Gastrocnemius medialis (tissue), 4 donors: Measurements from ENCODE around the gene KRT14. TPM values are rescaled to one million over a fixed set of nuclear protein-coding genes. Genes with fewer than 3 reads are reported as not detected.
"Not testable (repeated sequence)": the region's sequence is repeated elsewhere in the genome, so short reads cannot be mapped to it uniquely, and the experiment has no call there.

ENCODE experiments used
- ATAC-seq, 2 donors: fragments of 150-250 bp; one replicate each; pipeline ENCODE4 v1.9.1; 2016
- DNase-seq, 2 donors: peaks; one replicate each; pipeline ENCODE4 v3.0.0-alpha.2; 2019
- H3K27ac ChIP-seq, 4 donors: fragments of 200-600 bp; sonication (generic); 1 replicate in 1 of 4; 2 replicates in 3 of 4; pipeline ENCODE4 v1.5.1; 2016 to 2018; ENCODE audit warnings: mild to moderate bottlenecking in 2 of 4, moderate library complexity in 1 of 4
- H3K27me3 ChIP-seq, 3 donors: fragments of 200-600 bp; sonication (generic) in 2 of 3; 1 replicate in 1 of 3; 2 replicates in 2 of 3; pipeline versions ENCODE4 v1.5.1 to v1.6.0; 2016 to 2019; ENCODE audit warnings: mild to moderate bottlenecking in 1 of 3, moderate library complexity in 1 of 3
- H3K36me3 ChIP-seq, 2 donors: fragments of 200-600 bp; sonication (generic) in 1 of 2; one replicate each; pipeline ENCODE4 v1.5.1; 2017 to 2018
- H3K4me1 ChIP-seq, 2 donors: fragments of 200-600 bp; sonication (generic) in 1 of 2; one replicate each; pipeline ENCODE4 v1.5.1; 2016 to 2017; ENCODE audit warnings: mild to moderate bottlenecking in 2 of 2
- H3K4me3 ChIP-seq, 4 donors: fragments of 200-600 bp; sonication (generic) in 3 of 4; 1 replicate in 1 of 4; 2 replicates in 3 of 4; pipeline ENCODE4 v1.5.1; 2016 to 2019; ENCODE audit warnings: mild to moderate bottlenecking in 2 of 4
- H3K9me3 ChIP-seq, 3 donors: fragments of 200-600 bp; sonication (generic) in 2 of 3; 1 replicate in 1 of 3; 2 replicates in 2 of 3; pipeline ENCODE4 v1.5.1; 2016 to 2019
- POLR2A ChIP-seq, 2 donors: fragments of 450-650 bp; IDR thresholded peaks; one replicate each; pipeline ENCODE4 v1.6.1; 2017; ENCODE audit warnings: antibody characterized with exemption in 2 of 2, mild to moderate bottlenecking in 2 of 2, moderate library complexity in 2 of 2
- in situ Hi-C, 4 donors: fragments of 200-750 bp; cut with MboI; loops; one replicate each; pipeline versions ENCODE4 v1.15.0 to v1.8.0; 2017; ENCODE audit warnings: low sequenced_read_pairs in 4 of 4
- intact Hi-C: fragments of 100-400 bp; cut with DNase I; formaldehyde crosslinking; loops from one replicate; pipeline ENCODE4 v1.15.1; 2023; ENCODE audit warnings: low total_unique reads
- total RNA-seq, 4 donors: library from RNA; depleted of rRNA; stranded (reverse); fragments of >200 nt; gene quantifications; one replicate each; pipeline versions ENCODE4 v1.1.0 to v1.2.3, GENCODE V29; 2016
- TF ChIP-seq, protein P1 (sequence below), 5 experiments: fragments of 450-650 bp in 3 of 5; fragments of 200-600 bp in 2 of 5; sonication (generic) in 2 of 5; IDR thresholded peaks in 4 of 5; conservative IDR thresholded peaks in 1 of 5; 1 replicate in 4 of 5; 2 replicates in 1 of 5; pipeline ENCODE4 v1.5.1; 2016 to 2019; ENCODE audit warnings: antibody characterized with exemption in 5 of 5, mild to moderate bottlenecking in 3 of 5, moderate library complexity in 3 of 5

The KRT14 gene
- total RNA-seq, 4 donors from 2014 or later = not detected

DNA sequence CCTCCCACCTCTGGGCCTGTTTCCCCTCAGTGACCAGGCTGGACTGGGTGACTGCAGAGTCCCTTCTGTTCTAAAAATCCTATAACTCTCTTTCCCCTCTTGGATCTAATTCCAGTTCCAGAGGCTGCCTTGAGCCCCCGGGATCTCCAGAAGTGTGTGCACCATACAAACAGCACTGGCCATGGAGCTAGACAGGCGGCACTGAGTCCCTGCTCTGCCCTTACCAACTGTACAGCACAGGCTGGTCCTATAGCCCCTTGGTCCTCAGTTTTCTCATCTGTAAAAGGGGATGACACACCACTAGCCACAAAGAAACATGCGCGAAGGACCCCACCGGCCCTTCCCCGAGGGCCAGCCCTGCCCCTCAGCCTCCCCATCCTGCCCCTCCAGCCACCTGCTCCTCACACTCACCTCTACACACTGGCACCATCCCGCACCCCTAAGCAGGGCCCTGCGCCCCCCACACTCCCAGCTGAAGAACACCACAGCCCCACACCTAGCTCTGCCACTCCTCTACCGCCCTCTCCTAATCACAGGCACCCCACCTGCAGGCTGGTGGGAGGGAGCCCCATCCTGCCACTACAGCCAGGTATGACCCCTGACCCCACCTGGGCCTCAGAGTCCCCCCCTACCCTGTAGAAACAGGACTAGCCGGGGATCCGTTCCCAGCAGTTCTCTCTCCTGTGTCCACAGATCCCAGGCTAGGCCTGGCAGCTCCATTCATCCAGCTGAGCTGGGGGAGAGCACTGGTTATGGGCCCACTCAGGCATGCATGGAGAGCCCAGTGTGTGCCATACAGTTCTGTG lies 26.8 kb upstream of the KRT14 start:
- Histone ChIP-seq H3K4me3 (no peak overlapping the region), H3K36me3 (no peaks in the 10 kb centered on the region), H3K27me3 (peaks cover 0 to 3% (median 0%) of the 10 kb centered on the region in 3 donors), H3K27ac (no peak overlapping the region), H3K9me3 (no peaks in the 10 kb centered on the region), H3K4me1 (no peaks in the 10 kb centered on the region)
- intact Hi-C loops (no loop called here), in situ Hi-C loops (no loop called here)
- DNase-seq (no peak), ATAC-seq (no peak)
- TF ChIP-seq, protein P1, sequence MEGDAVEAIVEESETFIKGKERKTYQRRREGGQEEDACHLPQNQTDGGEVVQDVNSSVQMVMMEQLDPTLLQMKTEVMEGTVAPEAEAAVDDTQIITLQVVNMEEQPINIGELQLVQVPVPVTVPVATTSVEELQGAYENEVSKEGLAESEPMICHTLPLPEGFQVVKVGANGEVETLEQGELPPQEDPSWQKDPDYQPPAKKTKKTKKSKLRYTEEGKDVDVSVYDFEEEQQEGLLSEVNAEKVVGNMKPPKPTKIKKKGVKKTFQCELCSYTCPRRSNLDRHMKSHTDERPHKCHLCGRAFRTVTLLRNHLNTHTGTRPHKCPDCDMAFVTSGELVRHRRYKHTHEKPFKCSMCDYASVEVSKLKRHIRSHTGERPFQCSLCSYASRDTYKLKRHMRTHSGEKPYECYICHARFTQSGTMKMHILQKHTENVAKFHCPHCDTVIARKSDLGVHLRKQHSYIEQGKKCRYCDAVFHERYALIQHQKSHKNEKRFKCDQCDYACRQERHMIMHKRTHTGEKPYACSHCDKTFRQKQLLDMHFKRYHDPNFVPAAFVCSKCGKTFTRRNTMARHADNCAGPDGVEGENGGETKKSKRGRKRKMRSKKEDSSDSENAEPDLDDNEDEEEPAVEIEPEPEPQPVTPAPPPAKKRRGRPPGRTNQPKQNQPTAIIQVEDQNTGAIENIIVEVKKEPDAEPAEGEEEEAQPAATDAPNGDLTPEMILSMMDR (IDR thresholded peaks at IDR 0.05 in 4 of 5, conservative IDR thresholded peaks at IDR 0.05 in 1 of 5) = no peak
- no peak for TF ChIP-seq POLR2A (IDR thresholded peaks at IDR 0.05)

DNA sequence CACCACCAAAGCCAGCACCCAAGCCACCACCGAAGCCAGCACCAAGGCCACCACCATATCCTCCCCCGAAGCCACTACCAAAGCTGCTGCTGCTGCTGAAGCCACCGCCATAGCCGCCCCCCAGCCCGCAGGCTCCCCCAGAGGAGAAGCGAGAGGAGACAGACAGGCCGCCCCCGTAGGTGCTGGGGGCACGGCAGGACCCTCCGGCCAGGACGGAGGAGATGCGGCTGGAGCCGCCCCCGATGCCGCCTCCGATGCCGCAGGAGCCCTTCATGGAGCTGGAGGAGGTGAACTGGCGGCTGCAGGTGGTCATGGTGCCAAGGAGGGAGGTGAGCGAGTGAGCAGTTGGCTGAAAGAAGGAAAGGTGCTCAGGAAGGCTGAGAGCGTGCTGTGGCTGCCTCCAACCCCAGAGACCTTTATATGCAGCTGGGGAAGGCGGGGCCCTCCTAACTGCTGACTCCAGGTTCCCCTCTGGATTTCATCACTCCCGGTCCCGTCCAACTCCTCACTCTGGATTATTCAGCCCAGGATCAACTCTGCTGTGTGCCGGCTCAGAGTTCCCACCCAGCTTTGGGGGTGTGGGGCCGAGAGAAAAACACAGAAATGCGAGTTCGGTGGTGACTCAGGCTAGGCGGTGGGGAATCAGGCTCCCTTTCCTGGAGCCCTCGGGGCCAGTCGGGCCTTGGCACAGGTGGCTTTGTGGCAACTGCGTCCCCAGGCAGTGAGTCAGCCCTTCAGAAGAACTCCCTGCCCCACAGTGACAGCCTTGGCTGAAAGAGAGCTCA lies 25.9 kb upstream of the KRT14 start, which contains the start of gene KRT16:
Gene KRT16, minus strand, starts transcription at position 392 of the 785 bp plus-strand sequence. Its CDS starts 79 bp downstream, at position 313.
- H3K4me3 ChIP-seq, H3K4me1 ChIP-seq, H3K27ac ChIP-seq, H3K36me3 ChIP-seq, H3K27me3 ChIP-seq, intact Hi-C loops, in situ Hi-C loops, H3K9me3 ChIP-seq: not testable (repeated sequence)
- ATAC-seq (peak in 1 of 2 donors; percentile 68), DNase-seq (peak in 1 of 2 donors; percentile 15)

DNA sequence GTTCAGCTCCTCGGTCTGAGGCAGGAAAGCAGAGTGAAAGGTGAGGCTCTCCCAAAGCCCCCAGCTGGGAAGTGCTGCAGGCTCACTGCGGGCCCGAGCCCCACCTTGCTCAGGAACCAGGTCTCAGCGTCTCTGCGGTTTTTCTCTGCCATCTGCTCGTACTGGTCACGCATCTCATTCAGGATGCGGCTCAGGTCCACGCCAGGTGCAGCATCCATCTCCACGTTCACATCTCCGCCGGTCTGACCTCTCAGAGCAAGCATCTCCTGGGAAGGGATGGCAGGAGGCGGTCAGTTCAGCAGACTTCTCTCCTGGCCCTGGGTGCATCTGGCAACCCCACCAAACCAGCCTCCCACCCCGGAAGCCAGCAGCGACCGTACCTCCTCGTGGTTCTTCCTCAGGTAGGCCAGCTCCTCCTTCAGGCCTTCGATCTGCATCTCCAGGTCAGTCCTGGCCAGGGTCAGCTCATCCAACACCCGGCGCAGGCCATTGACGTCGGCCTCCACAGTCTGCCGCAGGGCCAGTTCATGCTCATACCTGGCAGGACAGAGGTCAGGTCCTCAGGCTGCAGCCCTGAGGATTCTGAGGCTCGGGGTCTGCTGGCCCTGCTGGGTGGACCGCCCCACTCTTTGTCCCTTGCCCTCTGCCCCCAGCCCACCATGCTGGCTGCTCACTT lies 24.4 kb upstream of the KRT14 start:
- Histone ChIP-seq H3K36me3 (no peaks in the 10 kb centered on the region), H3K27me3 (peaks cover 0 to 4% (median 0%) of the 10 kb centered on the region in 3 donors), H3K9me3 (no peaks in the 10 kb centered on the region), H3K27ac (no peak overlapping the region), H3K4me3 (no peak overlapping the region), H3K4me1 (no peaks in the 10 kb centered on the region)
- DNase-seq = no peak
- TF ChIP-seq, protein P1 (IDR thresholded peaks at IDR 0.05 in 4 of 5, conservative IDR thresholded peaks at IDR 0.05 in 1 of 5) = no peak
- no peak for TF ChIP-seq POLR2A (IDR thresholded peaks at IDR 0.05)
- intact Hi-C loops = no loop called here
- in situ Hi-C loops = no loop called here
- no peak for ATAC-seq

DNA sequence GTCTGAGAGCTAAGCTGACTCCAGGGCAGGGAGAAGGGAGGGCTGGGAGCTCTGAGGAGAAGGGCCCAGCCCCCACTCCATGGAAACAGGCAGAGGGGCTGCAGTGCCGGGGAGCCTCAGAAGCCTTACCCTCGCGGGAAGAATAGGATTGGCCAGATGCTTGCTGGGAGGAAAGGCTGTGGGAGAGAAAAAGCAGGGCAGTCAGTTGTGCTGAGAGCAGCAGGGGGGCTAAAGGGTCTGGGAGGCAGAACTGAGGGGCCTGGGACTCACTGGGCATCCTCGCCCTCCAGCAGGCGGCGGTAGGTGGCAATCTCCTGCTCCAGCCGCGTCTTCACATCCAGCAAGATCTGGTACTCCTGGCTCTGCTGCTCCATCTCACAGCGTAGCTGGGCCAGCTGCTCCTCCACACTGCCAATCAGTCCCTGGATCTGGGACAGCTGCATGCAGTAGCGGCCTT lies 23.4 kb upstream of the KRT14 start:
- H3K9me3 ChIP-seq, in situ Hi-C loops, intact Hi-C loops, ATAC-seq, H3K27ac ChIP-seq, H3K4me1 ChIP-seq, H3K36me3 ChIP-seq, DNase-seq, H3K4me3 ChIP-seq, H3K27me3 ChIP-seq: not testable (repeated sequence)

DNA sequence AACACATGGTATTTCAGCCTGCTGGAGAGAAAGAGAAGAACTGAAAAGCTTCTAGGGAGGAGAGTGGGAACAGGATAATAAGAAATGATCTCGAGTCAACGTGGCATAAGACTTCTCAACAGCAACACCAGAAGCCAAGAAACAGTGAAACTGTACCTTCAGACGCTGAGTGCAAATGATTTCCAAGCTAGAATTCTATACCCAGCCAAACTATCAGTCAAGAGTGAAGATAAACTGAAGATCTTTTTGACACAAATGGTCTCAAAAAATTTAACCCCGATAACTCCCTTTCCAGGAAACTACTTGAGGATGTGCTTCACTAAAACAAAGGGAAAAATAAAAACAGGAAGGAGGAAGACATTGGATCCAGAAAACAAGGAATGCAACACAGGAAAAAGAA lies 20.2 kb upstream of the KRT14 start:
- H3K27me3 ChIP-seq, intact Hi-C loops, H3K4me3 ChIP-seq, H3K27ac ChIP-seq, H3K4me1 ChIP-seq, H3K36me3 ChIP-seq, ATAC-seq, DNase-seq, H3K9me3 ChIP-seq, in situ Hi-C loops: not testable (repeated sequence)

DNA sequence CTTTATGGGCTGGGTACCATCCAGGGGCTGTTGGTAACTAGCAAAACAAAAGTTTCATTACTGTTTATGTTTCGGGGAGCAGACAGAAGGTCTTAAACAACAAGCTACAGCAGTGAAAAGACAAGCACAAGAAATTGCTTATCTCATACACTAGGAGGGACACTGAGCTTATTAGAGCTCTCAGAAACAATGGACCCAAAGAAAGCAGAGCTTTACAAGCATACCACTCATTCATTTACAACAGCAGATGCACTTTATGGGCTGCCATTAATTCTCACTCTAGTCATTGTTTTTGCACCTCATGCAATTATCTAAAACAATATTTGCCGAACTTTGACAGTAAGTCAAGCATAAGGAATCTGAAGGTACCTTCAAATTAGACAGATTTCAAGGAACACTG lies 15.8 kb upstream of the KRT14 start:
- H3K4me3 ChIP-seq = no peak overlapping the region
- no peaks in the 10 kb centered on the region for H3K9me3 ChIP-seq
- no peaks in the 10 kb centered on the region for H3K4me1 ChIP-seq
- H3K27ac ChIP-seq = no peak overlapping the region
- intact Hi-C loops = no loop called here
- no peaks in the 10 kb centered on the region for H3K27me3 ChIP-seq
- in situ Hi-C loops = no loop called here
- TF ChIP-seq POLR2A (IDR thresholded peaks at IDR 0.05) = no peak
- TF ChIP-seq, protein P1 (IDR thresholded peaks at IDR 0.05 in 4 of 5, conservative IDR thresholded peaks at IDR 0.05 in 1 of 5) = no peak
- H3K36me3 ChIP-seq = no peaks in the 10 kb centered on the region
- ATAC-seq = no peak
- no peak for DNase-seq
